ENCODE results near the gene RBBP5.

DNA sequence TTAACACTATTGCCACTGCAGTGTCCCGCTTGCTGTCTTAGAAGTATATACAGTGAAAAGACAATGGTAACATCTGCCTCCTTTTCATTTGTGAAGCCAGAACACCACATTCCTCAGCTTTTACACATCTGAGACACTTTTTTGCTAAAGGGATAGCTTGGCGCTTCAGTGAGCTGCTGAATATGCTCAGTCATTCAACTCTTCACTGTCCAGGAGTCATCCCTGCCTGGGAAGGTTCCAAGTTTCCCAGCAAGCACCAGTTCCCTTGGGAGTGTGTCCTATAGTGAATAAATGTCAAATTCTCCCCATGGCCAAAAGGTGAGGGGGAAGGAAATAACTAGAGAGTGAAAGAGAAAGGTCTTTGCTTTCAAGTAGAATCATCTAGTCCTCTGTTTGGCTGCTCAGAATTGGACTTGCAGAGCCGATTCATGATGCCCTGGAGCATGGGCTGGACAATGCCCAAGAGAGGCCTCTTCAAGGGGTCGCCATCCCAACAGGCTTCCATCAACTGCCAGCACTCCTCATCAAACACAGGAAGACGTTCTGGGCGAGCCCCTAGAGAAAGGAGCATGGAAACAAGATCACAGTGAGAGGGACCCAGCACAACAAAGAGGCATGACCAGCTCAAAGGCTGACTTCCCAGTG lies 25.5 kb upstream of the RBBP5 start:
- TF ChIP-seq, protein P1, sequence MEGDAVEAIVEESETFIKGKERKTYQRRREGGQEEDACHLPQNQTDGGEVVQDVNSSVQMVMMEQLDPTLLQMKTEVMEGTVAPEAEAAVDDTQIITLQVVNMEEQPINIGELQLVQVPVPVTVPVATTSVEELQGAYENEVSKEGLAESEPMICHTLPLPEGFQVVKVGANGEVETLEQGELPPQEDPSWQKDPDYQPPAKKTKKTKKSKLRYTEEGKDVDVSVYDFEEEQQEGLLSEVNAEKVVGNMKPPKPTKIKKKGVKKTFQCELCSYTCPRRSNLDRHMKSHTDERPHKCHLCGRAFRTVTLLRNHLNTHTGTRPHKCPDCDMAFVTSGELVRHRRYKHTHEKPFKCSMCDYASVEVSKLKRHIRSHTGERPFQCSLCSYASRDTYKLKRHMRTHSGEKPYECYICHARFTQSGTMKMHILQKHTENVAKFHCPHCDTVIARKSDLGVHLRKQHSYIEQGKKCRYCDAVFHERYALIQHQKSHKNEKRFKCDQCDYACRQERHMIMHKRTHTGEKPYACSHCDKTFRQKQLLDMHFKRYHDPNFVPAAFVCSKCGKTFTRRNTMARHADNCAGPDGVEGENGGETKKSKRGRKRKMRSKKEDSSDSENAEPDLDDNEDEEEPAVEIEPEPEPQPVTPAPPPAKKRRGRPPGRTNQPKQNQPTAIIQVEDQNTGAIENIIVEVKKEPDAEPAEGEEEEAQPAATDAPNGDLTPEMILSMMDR (IDR thresholded peaks at IDR 0.05): no peak
- TF ChIP-seq EZH2 (IDR thresholded peaks at IDR 0.05; ENCODE audit: borderline replicate concordance, insufficient read depth, low read depth, low read length, poor library complexity, severe bottlenecking): no peak

Data from B cell (primary cell).